ENCODE measurements around the gene KAZN. TPM values are rescaled to one million over a fixed set of nuclear protein-coding genes. Genes with fewer than 3 reads are reported as not detected.

The KAZN gene
- total and polyA plus RNA-seq, 4 donors: 17.8 to 54.0 (median 38.4) TPM

GRCh38 chr1:14915356-14916054 lies 317.0 kb downstream of the KAZN start:
- Histone ChIP-seq H3K4me1 (ENCODE audit: control insufficient read depth, insufficient read depth, low read length) (peaks cover 15% of the 10 kb centered on the region), H3K27me3 (ENCODE audit: control insufficient read depth, insufficient read depth, low read length) (no peaks in the 10 kb centered on the region), H3K36me3 (ENCODE audit: control insufficient read depth, insufficient read depth, low read length) (no peaks in the 10 kb centered on the region), H3K9me3 (ENCODE audit: control insufficient read depth, insufficient read depth, low read length) (no peaks in the 10 kb centered on the region), H3K4me3 (ENCODE audit: low read depth, low read length) (no peak overlapping the region), H3K27ac (ENCODE audit: low read depth, low read length) (no peak overlapping the region)
- DNase-seq (ENCODE audit: low read depth in 4 of 6, low spot score in 6 of 6): peak in 2 of 6 donors; percentile 71 to 77
- 39% methylated on average over 7 of the region's 9 CpGs for WGBS (ENCODE audit: insufficient coverage)

- Histone ChIP-seq H3K4me3 (ENCODE audit: low read depth, low read length) (no peak overlapping the region), H3K9me3 (ENCODE audit: control insufficient read depth, insufficient read depth, low read length) (no peaks in the 10 kb centered on the region), H3K27ac (ENCODE audit: low read depth, low read length) (no peak overlapping the region), H3K27me3 (ENCODE audit: control insufficient read depth, insufficient read depth, low read length) (no peaks in the 10 kb centered on the region), H3K4me1 (ENCODE audit: control insufficient read depth, insufficient read depth, low read length) (peaks cover 4% of the 10 kb centered on the region), H3K36me3 (ENCODE audit: control insufficient read depth, insufficient read depth, low read length) (no peaks in the 10 kb centered on the region)
- 98% methylated on average over 10 of the region's 10 CpGs for WGBS (ENCODE audit: insufficient coverage)
- DNase-seq (ENCODE audit: low read depth in 4 of 6, low spot score in 6 of 6): no peak
Measured at GRCh38 chr1:14919289-14919688, 320.8 kb downstream of the KAZN start.

GRCh38 chr1:14919751-14920150 lies 321.3 kb downstream of the KAZN start:
- DNase-seq (ENCODE audit: low read depth in 4 of 6, low spot score in 6 of 6): no peak
- H3K36me3 ChIP-seq (ENCODE audit: control insufficient read depth, insufficient read depth, low read length): no peaks in the 10 kb centered on the region
- no peak overlapping the region for H3K27ac ChIP-seq (ENCODE audit: low read depth, low read length)
- WGBS (ENCODE audit: insufficient coverage): no CpG with 5 or more reads among the region's 5 CpGs
- no peak overlapping the region for H3K4me3 ChIP-seq (ENCODE audit: low read depth, low read length)
- H3K27me3 ChIP-seq (ENCODE audit: control insufficient read depth, insufficient read depth, low read length): no peaks in the 10 kb centered on the region
- H3K9me3 ChIP-seq (ENCODE audit: control insufficient read depth, insufficient read depth, low read length): no peaks in the 10 kb centered on the region
- peaks cover 5% of the 10 kb centered on the region for H3K4me1 ChIP-seq (ENCODE audit: control insufficient read depth, insufficient read depth, low read length)

DNA sequence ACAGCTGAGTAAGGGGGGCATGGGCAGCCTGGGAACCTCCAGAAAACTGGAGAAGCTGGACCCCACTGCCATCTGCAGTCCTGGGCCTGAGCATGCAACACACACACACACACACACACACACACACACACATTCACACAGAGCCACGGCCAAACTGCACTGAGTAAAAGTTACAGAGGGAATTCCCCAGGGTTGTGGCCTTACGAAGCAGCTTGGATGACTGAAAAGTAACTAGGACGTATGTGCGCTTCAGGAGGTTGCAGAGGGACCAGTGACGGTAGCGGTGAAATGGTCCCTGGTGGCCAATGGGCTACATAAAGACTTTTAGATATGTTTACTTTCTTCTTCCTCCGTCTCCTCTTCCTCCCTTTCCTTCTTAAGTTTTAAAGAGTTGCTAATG lies 322.6 kb downstream of the KAZN start:
- no peaks in the 10 kb centered on the region for H3K9me3 ChIP-seq (ENCODE audit: control insufficient read depth, insufficient read depth, low read length)
- H3K36me3 ChIP-seq (ENCODE audit: control insufficient read depth, insufficient read depth, low read length): no peaks in the 10 kb centered on the region
- no peak overlapping the region for H3K27ac ChIP-seq (ENCODE audit: low read depth, low read length)
- H3K4me3 ChIP-seq (ENCODE audit: low read depth, low read length): no peak overlapping the region
- no peak for DNase-seq (ENCODE audit: low read depth in 4 of 6, low spot score in 6 of 6)
- H3K4me1 ChIP-seq (ENCODE audit: control insufficient read depth, insufficient read depth, low read length): peaks cover 15% of the 10 kb centered on the region
- peaks cover 9% of the 10 kb centered on the region for H3K27me3 ChIP-seq (ENCODE audit: control insufficient read depth, insufficient read depth, low read length)
- WGBS (ENCODE audit: insufficient coverage): 80% methylated on average over 1 of the region's 7 CpGs

DNA sequence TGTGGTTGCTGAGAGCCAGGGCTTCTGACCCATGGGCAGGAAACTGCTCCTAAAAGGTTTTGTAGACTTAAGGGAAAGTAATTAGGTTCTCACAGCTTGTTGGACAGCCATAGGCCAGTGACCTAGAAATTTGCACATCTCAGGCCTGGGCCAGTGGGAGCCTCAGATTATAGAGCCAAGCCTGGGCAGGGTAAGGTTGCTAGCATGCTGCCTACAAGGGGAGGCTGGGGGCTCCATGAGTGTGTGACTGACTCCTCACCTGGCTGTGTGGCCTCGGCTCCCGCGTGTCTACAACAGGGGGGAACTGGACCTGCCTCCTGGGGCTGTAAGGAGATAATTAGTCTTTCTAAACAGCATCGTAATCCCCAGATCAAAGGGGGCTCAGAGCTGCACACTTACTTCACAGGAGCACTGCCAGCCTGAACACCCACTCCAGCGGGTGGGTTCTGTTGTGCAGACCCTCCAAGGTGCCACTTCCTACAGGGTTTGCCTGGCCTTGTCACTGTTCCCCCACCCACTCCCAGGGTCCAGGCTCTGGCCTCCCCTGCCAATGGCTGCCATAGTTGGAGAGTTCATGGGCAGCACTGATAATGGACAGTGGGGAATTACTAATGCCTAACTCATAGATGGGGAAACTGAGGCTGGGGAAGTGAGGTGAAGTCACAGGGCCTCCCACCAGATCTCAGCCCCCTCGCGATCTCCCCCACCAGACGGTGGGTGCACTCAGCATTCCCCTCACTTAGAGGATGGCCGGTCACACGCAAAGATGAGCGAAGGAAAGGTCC lies 324.6 kb downstream of the KAZN start:
- Histone ChIP-seq H3K36me3 (ENCODE audit: control insufficient read depth, insufficient read depth, low read length) (no peaks in the 10 kb centered on the region), H3K27ac (ENCODE audit: low read depth, low read length) (no peak overlapping the region), H3K9me3 (ENCODE audit: control insufficient read depth, insufficient read depth, low read length) (no peaks in the 10 kb centered on the region), H3K27me3 (ENCODE audit: control insufficient read depth, insufficient read depth, low read length) (peaks cover 15% of the 10 kb centered on the region), H3K4me1 (ENCODE audit: control insufficient read depth, insufficient read depth, low read length) (peaks cover 15% of the 10 kb centered on the region), H3K4me3 (ENCODE audit: low read depth, low read length) (no peak overlapping the region)
- WGBS (ENCODE audit: insufficient coverage): 79% methylated on average over 6 of the region's 11 CpGs
- no peak for DNase-seq (ENCODE audit: low read depth in 4 of 6, low spot score in 6 of 6)

DNA sequence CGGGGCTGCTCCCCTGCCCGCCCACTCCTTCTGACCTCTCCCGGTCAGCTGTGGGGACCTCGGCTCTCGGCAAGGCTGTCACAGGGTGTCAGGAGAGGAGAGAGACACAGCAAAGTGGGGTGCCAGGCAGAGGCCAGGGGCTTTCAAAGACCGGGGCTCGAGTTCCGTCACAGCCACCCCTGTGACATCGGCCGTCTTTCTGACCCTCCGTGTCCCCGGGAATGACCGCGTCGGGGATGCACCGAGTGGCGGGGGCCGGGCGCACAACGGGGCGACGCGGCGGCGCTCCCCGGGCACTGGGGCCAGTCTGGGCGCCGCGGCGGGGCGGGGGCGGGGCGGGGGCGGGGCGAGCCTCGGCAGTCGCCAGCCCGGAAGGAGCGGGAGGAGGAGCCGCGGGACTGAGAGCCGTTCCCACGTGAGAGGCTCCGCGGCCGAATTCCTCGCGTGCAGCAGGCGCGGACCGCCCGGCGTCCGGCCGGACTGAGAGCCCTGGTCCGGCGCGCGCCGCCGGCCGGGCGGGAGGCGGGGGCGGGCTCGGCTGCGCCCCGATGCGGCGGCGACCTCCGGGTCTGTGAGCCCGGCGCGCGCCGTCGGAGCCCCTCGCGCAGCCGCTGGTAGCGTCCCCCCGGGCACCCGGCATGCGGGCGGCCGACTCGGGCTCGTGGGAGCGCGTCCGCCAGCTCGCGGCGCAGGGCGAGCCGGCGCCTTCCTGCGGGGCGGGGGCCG lies 325.4 kb downstream of the KAZN start:
- WGBS (ENCODE audit: insufficient coverage): 2% methylated on average over 101 of the region's 101 CpGs
- no peaks in the 10 kb centered on the region for H3K36me3 ChIP-seq (ENCODE audit: control insufficient read depth, insufficient read depth, low read length)

DNA sequence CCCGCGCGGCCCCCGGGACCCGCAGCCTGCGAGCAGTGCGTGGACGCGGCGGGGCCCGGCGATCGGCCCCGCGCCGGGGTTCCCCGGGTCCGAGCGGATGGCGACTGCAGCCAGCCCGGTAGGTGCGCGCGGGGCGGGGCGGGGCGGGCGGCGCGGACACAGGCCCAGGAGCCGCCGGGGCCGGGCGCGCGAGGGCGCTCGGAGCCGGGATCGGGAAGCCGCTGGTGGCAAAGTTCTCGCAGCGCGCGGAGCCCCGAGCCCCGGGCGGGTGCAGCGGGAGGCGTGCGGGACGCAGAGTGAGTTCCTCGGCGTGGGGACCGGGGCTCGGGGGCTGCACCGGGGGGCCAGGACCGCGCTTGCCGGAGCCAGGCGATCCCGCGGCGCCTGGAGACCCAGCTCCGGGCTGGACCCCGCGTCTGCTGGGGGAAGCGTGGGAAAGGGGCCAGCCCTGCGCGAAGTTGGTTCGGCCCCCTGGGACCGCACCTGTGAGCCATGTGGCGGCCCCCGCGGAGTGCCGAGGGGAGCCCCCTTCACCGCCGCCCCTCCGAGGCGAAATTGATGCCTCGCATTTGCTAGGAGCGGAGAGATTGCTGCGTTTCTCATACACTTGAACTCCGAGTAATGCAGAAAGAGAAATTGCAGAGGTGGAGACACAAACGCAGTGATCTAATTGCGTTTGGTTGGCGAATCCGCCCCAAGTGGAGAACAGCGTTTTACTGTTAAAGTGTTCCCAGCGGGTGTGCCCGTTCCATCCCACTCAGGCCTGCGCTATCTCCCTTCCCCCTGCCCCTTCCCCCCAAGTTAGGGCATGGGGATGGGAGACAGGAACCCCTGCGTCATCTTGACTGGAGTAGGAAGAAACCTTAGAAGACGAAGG lies 326.2 kb downstream of the KAZN start:
- Histone ChIP-seq H3K4me1 (ENCODE audit: control insufficient read depth, insufficient read depth, low read length) (peaks cover 19% of the 10 kb centered on the region), H3K4me3 (ENCODE audit: low read depth, low read length) (peak overlapping the region; percentile 52), H3K27me3 (ENCODE audit: control insufficient read depth, insufficient read depth, low read length) (peaks cover 15% of the 10 kb centered on the region), H3K36me3 (ENCODE audit: control insufficient read depth, insufficient read depth, low read length) (no peaks in the 10 kb centered on the region), H3K9me3 (ENCODE audit: control insufficient read depth, insufficient read depth, low read length) (no peaks in the 10 kb centered on the region), H3K27ac (ENCODE audit: low read depth, low read length) (peak overlapping the region; percentile 47)
- peak in 2 of 6 donors; percentile 67 to 74 for DNase-seq (ENCODE audit: low read depth in 4 of 6, low spot score in 6 of 6)
- WGBS (ENCODE audit: insufficient coverage): under 1% methylated on average over 90 of the region's 94 CpGs

More for the DNA sequence above, 325.4 kb downstream of the KAZN start:
- H3K4me1 ChIP-seq (ENCODE audit: control insufficient read depth, insufficient read depth, low read length): peaks cover 15% of the 10 kb centered on the region
- H3K27me3 ChIP-seq (ENCODE audit: control insufficient read depth, insufficient read depth, low read length): peaks cover 15% of the 10 kb centered on the region
- H3K9me3 ChIP-seq (ENCODE audit: control insufficient read depth, insufficient read depth, low read length): no peaks in the 10 kb centered on the region
- no peak overlapping the region for H3K27ac ChIP-seq (ENCODE audit: low read depth, low read length)
- no peak overlapping the region for H3K4me3 ChIP-seq (ENCODE audit: low read depth, low read length)
- peak in 2 of 6 donors; percentile 69 to 72 for DNase-seq (ENCODE audit: low read depth in 4 of 6, low spot score in 6 of 6)

DNA sequence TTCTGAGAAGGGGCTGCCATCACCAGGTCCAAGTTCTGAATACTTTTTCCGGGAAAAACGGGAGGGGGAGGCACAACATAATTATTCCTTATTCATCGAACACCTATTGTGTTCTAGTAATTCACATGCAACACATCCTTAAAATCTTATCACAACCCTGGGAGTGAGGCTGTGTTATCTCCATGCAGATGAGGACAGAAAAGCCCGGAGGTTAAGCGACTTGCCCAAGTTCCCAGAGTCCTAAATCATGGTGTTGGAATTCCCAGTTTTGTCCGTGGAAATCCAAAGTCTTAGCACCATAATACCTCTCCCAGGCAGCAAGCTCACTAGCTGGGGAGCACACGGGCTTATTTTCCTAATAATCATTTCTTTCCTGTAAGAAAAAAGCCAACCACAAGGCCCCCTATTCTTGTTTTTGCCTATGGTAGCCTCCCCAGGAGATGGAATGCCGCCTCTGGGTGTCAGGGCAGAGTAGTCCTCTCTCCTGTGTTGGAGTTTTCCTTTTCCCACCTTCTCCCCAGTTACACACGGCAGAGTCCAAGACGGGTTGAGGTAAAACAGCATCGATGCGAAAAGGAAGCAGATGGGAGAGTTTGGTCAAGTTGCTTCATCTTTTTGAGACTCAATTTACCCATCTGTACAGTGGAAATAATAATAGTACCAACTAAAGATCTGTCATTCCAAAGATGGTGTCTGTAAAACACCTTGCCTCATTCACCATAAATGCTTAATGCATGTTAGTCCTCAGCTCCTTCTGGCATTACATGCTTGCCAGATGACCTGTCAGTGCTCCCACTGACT lies 327.1 kb downstream of the KAZN start:
- peaks cover 27% of the 10 kb centered on the region for H3K4me1 ChIP-seq (ENCODE audit: control insufficient read depth, insufficient read depth, low read length)
- peak overlapping the region; percentile 52 for H3K4me3 ChIP-seq (ENCODE audit: low read depth, low read length)
- no peaks in the 10 kb centered on the region for H3K9me3 ChIP-seq (ENCODE audit: control insufficient read depth, insufficient read depth, low read length)
- no CpG with 5 or more reads among the region's 12 CpGs for WGBS (ENCODE audit: insufficient coverage)
- peaks cover under 1% of the 10 kb centered on the region for H3K36me3 ChIP-seq (ENCODE audit: control insufficient read depth, insufficient read depth, low read length)
- peak overlapping the region; percentile 47 for H3K27ac ChIP-seq (ENCODE audit: low read depth, low read length)
- H3K27me3 ChIP-seq (ENCODE audit: control insufficient read depth, insufficient read depth, low read length): peaks cover 15% of the 10 kb centered on the region
- no peak for DNase-seq (ENCODE audit: low read depth in 4 of 6, low spot score in 6 of 6)

Measured in spinal cord (tissue), 10 donors.